Vagina (tissue), 2 donors: ENCODE results near the gene PRTN3.

Experiments used
- CTCF ChIP-seq, 3 experiments: fragments of 450-650 bp in 2 of 3; fragments of 200-600 bp in 1 of 3; sonication (generic) in 1 of 3; IDR thresholded peaks; one replicate each; pipeline ENCODE4 v1.5.1; 2017 to 2019; ENCODE audit warnings: antibody characterized with exemption in 3 of 3, mild to moderate bottlenecking in 2 of 3, moderate library complexity in 2 of 3
- POLR2AphosphoS5 ChIP-seq, 2 donors: sonication (generic); formaldehyde crosslinking; IDR thresholded peaks; one replicate each; pipeline ENCODE4 v1.9.0; 2017; ENCODE audit warnings: antibody characterized with exemption in 2 of 2, mild to moderate bottlenecking in 2 of 2, low read depth in 1 of 2; ENCODE audit not compliant: insufficient read depth in 1 of 2

GRCh38 chr19:834216-834615 lies 6.6 kb upstream of the PRTN3 start:
- TF ChIP-seq CTCF (IDR thresholded peaks at IDR 0.05) = no peak
- TF ChIP-seq POLR2AphosphoS5 (IDR thresholded peaks at IDR 0.05; ENCODE audit: insufficient read depth in 1 of 2, low read depth in 1 of 2) = no peak
